CD4-positive, alpha-beta memory T cell (primary cell): ENCODE data around the gene RASSF5. TPM values are rescaled to one million over a fixed set of nuclear protein-coding genes. Genes with fewer than 3 reads are reported as not detected.
A peak's percentile ranks its signal among the peaks of the same experiment; 100 is the strongest.

Experiments
- CTCF ChIA-PET: fragments of 350-600 bp; sonication (Branson Sonifier 250); formaldehyde crosslinking; loops from one replicate; lab custom pipeline; 2021; ENCODE audit warnings: inconsistent platforms; ENCODE audit not compliant: partially characterized antibody; lab: Charles Lee
- POLR2A ChIA-PET: fragments of 350-600 bp; sonication (Branson Sonifier 250); formaldehyde crosslinking; loops from one replicate; lab custom pipeline; 2021; ENCODE audit not compliant: partially characterized antibody; lab: Charles Lee
- DNase-seq, 5 donors: peaks; one replicate each; pipeline versions ENCODE4 v3.0.0 to v3.0.0-alpha.2; 2020 to 2022; ENCODE audit warnings: mixed read lengths in 1 of 5
- H3K27ac ChIP-seq: one replicate; pipeline ENCODE4 v1.7.0; 2013; ENCODE audit warnings: low read depth, low read length
- H3K27me3 ChIP-seq: 2 replicates; pipeline ENCODE4 v1.7.0; 2013; ENCODE audit warnings: mild to moderate bottlenecking, low read length, moderate library complexity; ENCODE audit not compliant: insufficient read depth
- H3K36me3 ChIP-seq: 2 replicates; pipeline ENCODE4 v1.7.0; 2013; ENCODE audit warnings: mild to moderate bottlenecking, low read length, moderate library complexity; ENCODE audit not compliant: insufficient read depth
- H3K4me1 ChIP-seq: 2 replicates; pipeline ENCODE4 v1.7.0; 2013; ENCODE audit warnings: mild to moderate bottlenecking, low read length, moderate library complexity; ENCODE audit not compliant: insufficient read depth
- H3K4me3 ChIP-seq, 2 donors: one replicate each; pipeline ENCODE4 v1.7.0; 2013; ENCODE audit warnings: low read length in 2 of 2, mild to moderate bottlenecking in 1 of 2
- H3K9me3 ChIP-seq, 2 donors: one replicate each; pipeline ENCODE4 v1.7.0; 2013; ENCODE audit warnings: low read length in 2 of 2, control low read depth in 1 of 2; ENCODE audit not compliant: control insufficient read depth in 1 of 2
- H3K27ac Mint-ChIP-seq, 7 donors: one replicate each; pipeline ENCODE4 v1.8.0; 2020 to 2021; ENCODE audit warnings: mixed read lengths in 7 of 7, mild to moderate bottlenecking in 6 of 7, inconsistent platforms in 3 of 7, moderate library complexity in 3 of 7
- H3K27me3 Mint-ChIP-seq, 2 donors: one replicate each; pipeline ENCODE4 v1.8.0; 2020 to 2021; ENCODE audit warnings: mixed read lengths in 2 of 2
- H3K36me3 Mint-ChIP-seq, 2 donors: one replicate each; pipeline ENCODE4 v1.8.0; 2020 to 2021; ENCODE audit warnings: mixed read lengths in 2 of 2, inconsistent platforms in 1 of 2, mild to moderate bottlenecking in 1 of 2
- H3K4me1 Mint-ChIP-seq, 4 donors: one replicate each; pipeline ENCODE4 v1.8.0; 2020 to 2021; ENCODE audit warnings: mixed read lengths in 4 of 4, mild to moderate bottlenecking in 1 of 4
- H3K4me3 Mint-ChIP-seq, 8 donors: one replicate each; pipeline ENCODE4 v1.8.0; 2020 to 2021; ENCODE audit warnings: mixed read lengths in 8 of 8, mild to moderate bottlenecking in 7 of 8, moderate library complexity in 6 of 8, inconsistent platforms in 3 of 8
- H3K9me3 Mint-ChIP-seq, 8 donors: one replicate each; pipeline ENCODE4 v1.8.0; 2020 to 2021; ENCODE audit warnings: mixed read lengths in 8 of 8, mild to moderate bottlenecking in 5 of 8, inconsistent platforms in 3 of 8, moderate library complexity in 1 of 8
- intact Hi-C: fragments of 100-400 bp; cut with micrococcal nuclease; formaldehyde crosslinking; loops from one replicate; pipeline ENCODE4 v1.15.1; 2023
- polyA plus RNA-seq, 2 donors: library from polyadenylated mRNA; unstranded; fragments of 300-500 nt; fragmentation: Illumina TruSeq; gene quantifications; one replicate each; pipeline ENCODE4 v1.2.3, GENCODE V29; 2021
- total RNA-seq, 2 experiments: library from RNA; stranded (reverse); gene quantifications; one replicate each; pipeline ENCODE4 v1.2.3, GENCODE V29; 2021

The RASSF5 gene
- total and polyA plus RNA-seq, 4 experiments from 2014 or later = 186 to 298 (median 220) TPM

- peak in 3 of 5 donors; percentile 29 to 73 (median 29) for DNase-seq
- peaks cover 49 to 97% of the 10 kb centered on the region in 2 donors for H3K36me3 Mint-ChIP-seq
- H3K36me3 ChIP-seq = peaks cover 81% of the 10 kb centered on the region
- H3K27me3 ChIP-seq = no peaks in the 10 kb centered on the region
- peak overlapping the region; percentile 21 to 23 for H3K4me3 ChIP-seq
- POLR2A ChIA-PET = interaction anchor here (9.2 to 21.6 kb wide), 2 partner anchors 11 to 13 kb away, joined by 185 to 786 read pairs; no protein-coding TSS in a partner anchor
- no peaks in the 10 kb centered on the region for H3K9me3 Mint-ChIP-seq
- H3K9me3 ChIP-seq = no peaks in the 10 kb centered on the region
- peaks cover 100% of the 10 kb centered on the region for H3K4me1 ChIP-seq
- CTCF ChIA-PET = interaction anchor here (1.4 to 8.8 kb wide), 4 partner anchors 11 to 89 kb away, joined by 4 to 132 read pairs (median 64); no protein-coding TSS in a partner anchor
- intact Hi-C loops = loop anchor here (2.0 kb wide), 1 partner anchor 14 kb away; no protein-coding TSS in a partner anchor
- H3K27ac ChIP-seq = peak overlapping the region; percentile 53
- no peaks in the 10 kb centered on the region for H3K27me3 Mint-ChIP-seq
- H3K27ac Mint-ChIP-seq = peak overlapping the region; percentile 65 to 93 (median 88)
- peaks cover 82 to 100% (median 97%) of the 10 kb centered on the region in 4 donors for H3K4me1 Mint-ChIP-seq
- H3K4me3 Mint-ChIP-seq = peak overlapping the region; percentile 71 to 92 (median 82)
These were observed 61.5 kb downstream of the RASSF5 start for GRCh38 chr1:206568779-206569352.

GRCh38 chr1:206569556-206569955 lies 62.2 kb downstream of the RASSF5 start:
- POLR2A ChIA-PET = interaction anchor here (1.3 to 21.6 kb wide), 3 partner anchors 11 to 24 kb away, joined by 4 to 786 read pairs (median 185); no protein-coding TSS in a partner anchor
- peaks cover 82 to 100% (median 97%) of the 10 kb centered on the region in 4 donors for H3K4me1 Mint-ChIP-seq

GRCh38 chr1:206570529-206570928 lies 63.2 kb downstream of the RASSF5 start:
- Histone ChIP-seq H3K4me3 (no peak overlapping the region), H3K9me3 (no peaks in the 10 kb centered on the region), H3K27ac (peak overlapping the region; percentile 44), H3K4me1 (peaks cover 100% of the 10 kb centered on the region), H3K36me3 (peaks cover 65% of the 10 kb centered on the region), H3K27me3 (no peaks in the 10 kb centered on the region)
- POLR2A ChIA-PET = interaction anchor here (1.3 to 21.6 kb wide), 4 partner anchors 10 to 25 kb away, joined by 4 to 786 read pairs (median 486); no protein-coding TSS in a partner anchor
- peak overlapping the region in 7 of 8 donors; percentile 4 to 92 (median 62) for H3K4me3 Mint-ChIP-seq
- DNase-seq = peak in 1 of 5 donors; percentile 1
- CTCF ChIA-PET = interaction anchor here (0.6 to 1.3 kb wide), 2 partner anchors 13 to 159 kb away, joined by 4 to 5 read pairs; no protein-coding TSS in a partner anchor
- no peaks in the 10 kb centered on the region for H3K9me3 Mint-ChIP-seq
- intact Hi-C loops = no loop called here
- H3K36me3 Mint-ChIP-seq = peaks cover 39 to 91% of the 10 kb centered on the region in 2 donors
- H3K27ac Mint-ChIP-seq = peak overlapping the region; percentile 74 to 93 (median 89)
- H3K4me1 Mint-ChIP-seq = peaks cover 80 to 100% (median 96%) of the 10 kb centered on the region in 4 donors
- H3K27me3 Mint-ChIP-seq = no peaks in the 10 kb centered on the region

More at GRCh38 chr1:206569556-206569955, 62.2 kb downstream of the RASSF5 start:
- peaks cover 47 to 95% of the 10 kb centered on the region in 2 donors for H3K36me3 Mint-ChIP-seq
- peak overlapping the region; percentile 53 for H3K27ac ChIP-seq
- DNase-seq = peak in 1 of 5 donors; percentile 35
- no peaks in the 10 kb centered on the region for H3K27me3 Mint-ChIP-seq
- intact Hi-C loops = loop anchor here (2.0 kb wide), 1 partner anchor 13 kb away; no protein-coding TSS in a partner anchor
- CTCF ChIA-PET = interaction anchor here (1.3 to 8.8 kb wide), 3 partner anchors 14 to 24 kb away, joined by 5 to 101 read pairs (median 26); no protein-coding TSS in a partner anchor
- no peaks in the 10 kb centered on the region for H3K27me3 ChIP-seq
- H3K4me3 ChIP-seq = no peak overlapping the region
- peaks cover 75% of the 10 kb centered on the region for H3K36me3 ChIP-seq
- peak overlapping the region; percentile 65 to 93 (median 88) for H3K27ac Mint-ChIP-seq
- no peaks in the 10 kb centered on the region for H3K9me3 Mint-ChIP-seq
- no peaks in the 10 kb centered on the region for H3K9me3 ChIP-seq
- H3K4me3 Mint-ChIP-seq = peak overlapping the region; percentile 10 to 92 (median 80)
- H3K4me1 ChIP-seq = peaks cover 100% of the 10 kb centered on the region

- H3K27me3 ChIP-seq = no peaks in the 10 kb centered on the region
- Mint-ChIP-seq H3K9me3 (peaks cover 0 to 2% (median 0%) of the 10 kb centered on the region in 8 donors), H3K27ac (peak overlapping the region; percentile 82 to 99 (median 93)), H3K4me1 (peaks cover 78 to 100% (median 93%) of the 10 kb centered on the region in 4 donors), H3K4me3 (peak overlapping the region in 6 of 8 donors; percentile 18 to 63 (median 50)), H3K27me3 (no peaks in the 10 kb centered on the region), H3K36me3 (peaks cover 36 to 81% of the 10 kb centered on the region in 2 donors)
- peaks cover 43% of the 10 kb centered on the region for H3K36me3 ChIP-seq
- peak overlapping the region; percentile 44 for H3K27ac ChIP-seq
- ChIA-PET POLR2A (interaction anchor here (19.2 kb wide), 1 partner anchor 13 kb away, joined by 786 read pairs; no protein-coding TSS in a partner anchor), CTCF (interaction anchor here (1.4 to 18.9 kb wide), 5 partner anchors 10 to 29 kb away, joined by 4 to 550 read pairs (median 8); no protein-coding TSS in a partner anchor)
- peaks cover 100% of the 10 kb centered on the region for H3K4me1 ChIP-seq
- no peak for DNase-seq
- no peaks in the 10 kb centered on the region for H3K9me3 ChIP-seq
- H3K4me3 ChIP-seq = no peak overlapping the region
- intact Hi-C loops = no loop called here
These were observed 65.5 kb downstream of the RASSF5 start for GRCh38 chr1:206572835-206573234.

GRCh38 chr1:206573319-206573718 lies 66.0 kb downstream of the RASSF5 start:
- no peaks in the 10 kb centered on the region for H3K9me3 ChIP-seq
- POLR2A ChIA-PET = interaction anchor here (19.2 kb wide), 1 partner anchor 13 kb away, joined by 786 read pairs; no protein-coding TSS in a partner anchor

GRCh38 chr1:206573762-206574161 lies 66.4 kb downstream of the RASSF5 start:
- peak overlapping the region; percentile 82 to 99 (median 93) for H3K27ac Mint-ChIP-seq
- ChIA-PET CTCF (interaction anchor here (1.4 to 18.9 kb wide), 6 partner anchors 11 to 30 kb away, joined by 4 to 550 read pairs (median 14); no protein-coding TSS in a partner anchor), POLR2A (interaction anchor here (19.2 kb wide), 1 partner anchor 14 kb away, joined by 786 read pairs; no protein-coding TSS in a partner anchor)
- no peak overlapping the region for H3K4me3 ChIP-seq
- H3K4me1 Mint-ChIP-seq = peaks cover 79 to 100% (median 93%) of the 10 kb centered on the region in 4 donors
- H3K27ac ChIP-seq = peak overlapping the region; percentile 44
- peaks cover 36 to 78% of the 10 kb centered on the region in 2 donors for H3K36me3 Mint-ChIP-seq
- peak overlapping the region in 7 of 8 donors; percentile 18 to 59 (median 46) for H3K4me3 Mint-ChIP-seq
- intact Hi-C loops = no loop called here
- peaks cover 100% of the 10 kb centered on the region for H3K4me1 ChIP-seq
- no peaks in the 10 kb centered on the region for H3K27me3 Mint-ChIP-seq
- H3K9me3 ChIP-seq = no peaks in the 10 kb centered on the region
- H3K27me3 ChIP-seq = no peaks in the 10 kb centered on the region
- peaks cover 34% of the 10 kb centered on the region for H3K36me3 ChIP-seq
- H3K9me3 Mint-ChIP-seq = peaks cover 0 to 2% (median 0%) of the 10 kb centered on the region in 8 donors
- no peak for DNase-seq

More at GRCh38 chr1:206573319-206573718, 66.0 kb downstream of the RASSF5 start:
- H3K27me3 Mint-ChIP-seq = no peaks in the 10 kb centered on the region
- Histone ChIP-seq H3K4me1 (peaks cover 100% of the 10 kb centered on the region), H3K4me3 (no peak overlapping the region), H3K36me3 (peaks cover 38% of the 10 kb centered on the region), H3K27ac (peak overlapping the region; percentile 44), H3K27me3 (no peaks in the 10 kb centered on the region)
- peak overlapping the region in 7 of 8 donors; percentile 18 to 59 (median 46) for H3K4me3 Mint-ChIP-seq
- H3K4me1 Mint-ChIP-seq = peaks cover 79 to 100% (median 93%) of the 10 kb centered on the region in 4 donors
- H3K9me3 Mint-ChIP-seq = peaks cover 0 to 2% (median 0%) of the 10 kb centered on the region in 8 donors
- intact Hi-C loops = no loop called here
- CTCF ChIA-PET = interaction anchor here (1.4 to 18.9 kb wide), 5 partner anchors 10 to 30 kb away, joined by 4 to 550 read pairs (median 8); no protein-coding TSS in a partner anchor
- H3K36me3 Mint-ChIP-seq = peaks cover 36 to 79% of the 10 kb centered on the region in 2 donors
- H3K27ac Mint-ChIP-seq = peak overlapping the region; percentile 82 to 99 (median 93)
- DNase-seq = no peak
